ENCODE measurements around the gene OSBPL1A. TPM values are rescaled to one million over a fixed set of nuclear protein-coding genes. Genes with fewer than 3 reads are reported as not detected.

The OSBPL1A gene
- total and polyA plus RNA-seq, 10 of the 15 experiments (the other 5 are each of a cell fraction or from before 2014, with no cell fraction given): 0.02 to 0.83 (median 0.11) TPM; not detected in 6

- TF ChIP-seq CEBPB (IDR thresholded peaks at IDR 0.05; ENCODE audit: borderline replicate concordance in 1 of 2, low read depth in 2 of 2, low read length in 2 of 2): no peak
- no peak for TF ChIP-seq ZNF207 (IDR thresholded peaks at IDR 0.05; ENCODE audit: borderline replicate concordance)
- no peak for TF ChIP-seq TBL1XR1 (IDR thresholded peaks at IDR 0.05; ENCODE audit: low read depth, low read length)
- TF ChIP-seq RBBP5 (conservative IDR thresholded peaks at IDR 0.05): no peak
- TF ChIP-seq, protein P1, sequence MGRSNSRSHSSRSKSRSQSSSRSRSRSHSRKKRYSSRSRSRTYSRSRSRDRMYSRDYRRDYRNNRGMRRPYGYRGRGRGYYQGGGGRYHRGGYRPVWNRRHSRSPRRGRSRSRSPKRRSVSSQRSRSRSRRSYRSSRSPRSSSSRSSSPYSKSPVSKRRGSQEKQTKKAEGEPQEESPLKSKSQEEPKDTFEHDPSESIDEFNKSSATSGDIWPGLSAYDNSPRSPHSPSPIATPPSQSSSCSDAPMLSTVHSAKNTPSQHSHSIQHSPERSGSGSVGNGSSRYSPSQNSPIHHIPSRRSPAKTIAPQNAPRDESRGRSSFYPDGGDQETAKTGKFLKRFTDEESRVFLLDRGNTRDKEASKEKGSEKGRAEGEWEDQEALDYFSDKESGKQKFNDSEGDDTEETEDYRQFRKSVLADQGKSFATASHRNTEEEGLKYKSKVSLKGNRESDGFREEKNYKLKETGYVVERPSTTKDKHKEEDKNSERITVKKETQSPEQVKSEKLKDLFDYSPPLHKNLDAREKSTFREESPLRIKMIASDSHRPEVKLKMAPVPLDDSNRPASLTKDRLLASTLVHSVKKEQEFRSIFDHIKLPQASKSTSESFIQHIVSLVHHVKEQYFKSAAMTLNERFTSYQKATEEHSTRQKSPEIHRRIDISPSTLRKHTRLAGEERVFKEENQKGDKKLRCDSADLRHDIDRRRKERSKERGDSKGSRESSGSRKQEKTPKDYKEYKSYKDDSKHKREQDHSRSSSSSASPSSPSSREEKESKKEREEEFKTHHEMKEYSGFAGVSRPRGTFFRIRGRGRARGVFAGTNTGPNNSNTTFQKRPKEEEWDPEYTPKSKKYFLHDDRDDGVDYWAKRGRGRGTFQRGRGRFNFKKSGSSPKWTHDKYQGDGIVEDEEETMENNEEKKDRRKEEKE (IDR thresholded peaks at IDR 0.05): no peak
- TF ChIP-seq, protein P2, sequence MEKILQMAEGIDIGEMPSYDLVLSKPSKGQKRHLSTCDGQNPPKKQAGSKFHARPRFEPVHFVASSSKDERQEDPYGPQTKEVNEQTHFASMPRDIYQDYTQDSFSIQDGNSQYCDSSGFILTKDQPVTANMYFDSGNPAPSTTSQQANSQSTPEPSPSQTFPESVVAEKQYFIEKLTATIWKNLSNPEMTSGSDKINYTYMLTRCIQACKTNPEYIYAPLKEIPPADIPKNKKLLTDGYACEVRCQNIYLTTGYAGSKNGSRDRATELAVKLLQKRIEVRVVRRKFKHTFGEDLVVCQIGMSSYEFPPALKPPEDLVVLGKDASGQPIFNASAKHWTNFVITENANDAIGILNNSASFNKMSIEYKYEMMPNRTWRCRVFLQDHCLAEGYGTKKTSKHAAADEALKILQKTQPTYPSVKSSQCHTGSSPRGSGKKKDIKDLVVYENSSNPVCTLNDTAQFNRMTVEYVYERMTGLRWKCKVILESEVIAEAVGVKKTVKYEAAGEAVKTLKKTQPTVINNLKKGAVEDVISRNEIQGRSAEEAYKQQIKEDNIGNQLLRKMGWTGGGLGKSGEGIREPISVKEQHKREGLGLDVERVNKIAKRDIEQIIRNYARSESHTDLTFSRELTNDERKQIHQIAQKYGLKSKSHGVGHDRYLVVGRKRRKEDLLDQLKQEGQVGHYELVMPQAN (conservative IDR thresholded peaks at IDR 0.05): no peak
- TF ChIP-seq CBX3 (IDR thresholded peaks at IDR 0.05; ENCODE audit: borderline replicate concordance, low read depth): no peak
- no peak for TF ChIP-seq LARP7 (IDR thresholded peaks at IDR 0.05)
- TF ChIP-seq ZNF622 (IDR thresholded peaks at IDR 0.05): no peak
- TF ChIP-seq PAX8 (IDR thresholded peaks at IDR 0.05): no peak
- no peak for TF ChIP-seq IRF5 (IDR thresholded peaks at IDR 0.05; ENCODE audit: borderline replicate concordance)
- no peak for TF ChIP-seq SREBF2 (IDR thresholded peaks at IDR 0.05; ENCODE audit: low read length)
- TF ChIP-seq FOS (IDR thresholded peaks at IDR 0.05; ENCODE audit: borderline replicate concordance, extremely low read depth, insufficient read length): no peak
- TF ChIP-seq BCL3 (IDR thresholded peaks at IDR 0.05; ENCODE audit: borderline replicate concordance, insufficient read depth, low read depth, low read length, poor library complexity, severe bottlenecking): peak; percentile 72
- TF ChIP-seq KAT2A (conservative IDR thresholded peaks at IDR 0.05; ENCODE audit: control insufficient read depth, low read depth, low read length): no peak
- TF ChIP-seq JUND (IDR thresholded peaks at IDR 0.05; ENCODE audit: low read depth, low read length): no peak
- TF ChIP-seq EP300 (IDR thresholded peaks at IDR 0.05; ENCODE audit: borderline replicate concordance in 1 of 2, control insufficient read depth in 1 of 2, low read depth in 2 of 2, low read length in 2 of 2): no peak
- no peak for TF ChIP-seq ZBED1 (IDR thresholded peaks at IDR 0.05; ENCODE audit: borderline replicate concordance)
- TF ChIP-seq GABPA (IDR thresholded peaks at IDR 0.05; ENCODE audit: low read depth): peak; percentile 40; the same call in 1 of the 2 replicates
- TF ChIP-seq SMC3 (IDR thresholded peaks at IDR 0.05; ENCODE audit: borderline replicate concordance, low read length): no peak
- no peak for TF ChIP-seq KDM1A (IDR thresholded peaks at IDR 0.05; ENCODE audit: borderline replicate concordance)
- no peak for TF ChIP-seq SMARCA5 (IDR thresholded peaks at IDR 0.05)
Observed at GRCh38 chr18:24246143-24246542, 151.5 kb downstream of the OSBPL1A start (continued).
